Keratinocyte (primary cell): ENCODE measurements around the gene BCL2. TPM values are rescaled to one million over a fixed set of nuclear protein-coding genes. Genes with fewer than 3 reads are reported as not detected.

Experiments used
- DNase-seq: peaks from one replicate; pipeline ENCODE4 v3.0.0-alpha.2; 2011; ENCODE audit warnings: low read depth, missing footprints, low spot score
- FAIRE-seq: peaks from 2 replicates; lab custom pipeline; 2011; peaks lifted over from hg19 to GRCh38; lab: Jason Lieb, UNC
- H2AFZ ChIP-seq: 2 replicates; pipeline ENCODE4 v1.6.0; 2012; ENCODE audit warnings: low read length, control low read depth, inconsistent platforms; ENCODE audit not compliant: control insufficient read depth
- H3K27ac ChIP-seq: 2 replicates; pipeline ENCODE4 v1.5.1; 2011; ENCODE audit warnings: low read length; ENCODE audit not compliant: control insufficient read depth, insufficient read depth
- H3K27me3 ChIP-seq: 3 replicates; pipeline ENCODE4 v1.6.0; 2011; ENCODE audit warnings: low read length; ENCODE audit not compliant: control insufficient read depth, insufficient read depth; ENCODE audit errors: extremely low read depth
- H3K36me3 ChIP-seq, 2 experiments: 2 replicates in 1 of 2; 3 replicates in 1 of 2; pipeline ENCODE4 v1.5.1; 2011; ENCODE audit warnings: low read length in 2 of 2, mild to moderate bottlenecking in 1 of 2; ENCODE audit not compliant: control insufficient read depth in 2 of 2, insufficient read depth in 2 of 2; ENCODE audit errors: extremely low read depth in 1 of 2
- H3K4me1 ChIP-seq: 3 replicates; pipeline ENCODE4 v1.5.1; 2011; ENCODE audit warnings: low read length; ENCODE audit not compliant: control insufficient read depth, insufficient read depth; ENCODE audit errors: extremely low read depth
- H3K4me2 ChIP-seq: 3 replicates; pipeline ENCODE4 v1.6.0; 2011; ENCODE audit warnings: low read depth, low read length; ENCODE audit not compliant: control insufficient read depth, insufficient read depth; ENCODE audit errors: extremely low read depth
- H3K4me3 ChIP-seq, 3 experiments: fragments of 200-600 bp in 1 of 3; sonication (generic) in 1 of 3; 2 replicates in 2 of 3; 3 replicates in 1 of 3; pipeline ENCODE4 v1.5.1; 2011 to 2016; ENCODE audit warnings: low read length in 3 of 3, mild to moderate bottlenecking in 3 of 3, control low read depth in 2 of 3, inconsistent platforms in 1 of 3, low read depth in 1 of 3, mixed read lengths in 1 of 3, mixed run types in 1 of 3, moderate library complexity in 1 of 3; ENCODE audit not compliant: control insufficient read depth in 2 of 3, insufficient read depth in 2 of 3; ENCODE audit errors: extremely low read depth in 1 of 3
- H3K79me2 ChIP-seq: 2 replicates; pipeline ENCODE4 v1.6.0; 2012; ENCODE audit warnings: low read length; ENCODE audit not compliant: control insufficient read depth, insufficient read depth
- H3K9ac ChIP-seq: 3 replicates; pipeline ENCODE4 v1.6.0; 2011; ENCODE audit warnings: low read length; ENCODE audit not compliant: control insufficient read depth, insufficient read depth; ENCODE audit errors: extremely low read depth
- H3K9me1 ChIP-seq: 3 replicates; pipeline ENCODE4 v1.6.0; 2011; ENCODE audit warnings: low read length; ENCODE audit not compliant: control insufficient read depth, insufficient read depth; ENCODE audit errors: extremely low read depth
- H3K9me3 ChIP-seq: 2 replicates; pipeline ENCODE4 v1.5.1; 2012; ENCODE audit warnings: low read depth, low read length; ENCODE audit not compliant: control insufficient read depth
- H4K20me1 ChIP-seq: 3 replicates; pipeline ENCODE4 v1.6.0; 2011; ENCODE audit warnings: low read length; ENCODE audit not compliant: control insufficient read depth, insufficient read depth; ENCODE audit errors: extremely low read depth
- EZH2 ChIP-seq: IDR thresholded peaks from one replicate; pipeline ENCODE4 v1.6.1; 2012; ENCODE audit warnings: inconsistent platforms, mild to moderate bottlenecking, low read length, moderate library complexity
- dilution Hi-C: fragments of 300-500 bp; cut with MboI; formaldehyde crosslinking; loops from one replicate; pipeline ENCODE4 v1.7.0; 2020; ENCODE audit warnings: low sequenced_read_pairs; ENCODE audit not compliant: extremely low pct_ligation_motif_present
- polyA plus RNA-seq, 5 experiments: library from polyadenylated mRNA; depleted of rRNA in 3 of 5; stranded (reverse) in 3 of 5; stranded (forward) in 1 of 5; unstranded in 1 of 5; fragments of >200 nt; gene quantifications; 1 replicate in 1 of 5; 2 replicates in 3 of 5; 3 replicates in 1 of 5; pipeline versions ENCODE4 v1.2.1 to v1.2.3, GENCODE V29; 2011 to 2012; ENCODE audit warnings: missing spikeins in 2 of 5, low read depth in 1 of 5, low replicate concordance in 1 of 5
- TF ChIP-seq, protein P1 (sequence below), 3 experiments: IDR thresholded peaks in 1 of 3; conservative IDR thresholded peaks in 1 of 3; optimal IDR thresholded peaks in 1 of 3; 2 replicates in 2 of 3; 3 replicates in 1 of 3; pipeline versions ENCODE3 to v1.5.1; 2011; ENCODE audit warnings: low read length in 3 of 3, mild to moderate bottlenecking in 3 of 3, moderate library complexity in 2 of 3, control low read depth in 1 of 3, inconsistent platforms in 1 of 3; ENCODE audit not compliant: insufficient read depth in 2 of 3; ENCODE audit errors: extremely low read depth in 1 of 3

BCL2 gene
- polyA plus RNA-seq, 1 donor (not counting 4 experiments of a cell fraction or from before 2014, with no cell fraction given), result 0.30 TPM

DNA sequence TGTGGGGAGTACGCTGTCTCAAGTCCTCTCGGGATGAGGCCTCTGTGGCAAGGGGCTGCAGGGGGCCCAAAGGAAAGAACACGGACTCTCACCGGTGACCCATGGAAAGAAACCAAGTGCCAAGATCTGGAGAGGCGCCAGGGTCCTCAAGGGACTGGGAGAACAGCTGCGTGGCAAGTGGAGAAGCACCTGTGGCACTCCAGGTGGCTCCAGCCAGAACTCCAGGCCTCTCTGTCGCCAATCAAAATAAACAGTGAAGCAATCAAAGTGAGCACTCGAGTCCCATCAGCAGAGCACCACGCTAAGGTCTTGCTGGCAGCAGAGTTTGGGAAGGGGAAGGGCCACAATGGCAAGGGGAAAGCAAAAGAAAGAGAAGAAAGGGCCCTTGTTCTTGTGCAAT is 54.7 kb downstream of the BCL2 start:
- H3K4me1 ChIP-seq, result peaks cover 6% of the 10 kb centered on the region
- H3K27me3 ChIP-seq, result peaks cover 3% of the 10 kb centered on the region

DNA sequence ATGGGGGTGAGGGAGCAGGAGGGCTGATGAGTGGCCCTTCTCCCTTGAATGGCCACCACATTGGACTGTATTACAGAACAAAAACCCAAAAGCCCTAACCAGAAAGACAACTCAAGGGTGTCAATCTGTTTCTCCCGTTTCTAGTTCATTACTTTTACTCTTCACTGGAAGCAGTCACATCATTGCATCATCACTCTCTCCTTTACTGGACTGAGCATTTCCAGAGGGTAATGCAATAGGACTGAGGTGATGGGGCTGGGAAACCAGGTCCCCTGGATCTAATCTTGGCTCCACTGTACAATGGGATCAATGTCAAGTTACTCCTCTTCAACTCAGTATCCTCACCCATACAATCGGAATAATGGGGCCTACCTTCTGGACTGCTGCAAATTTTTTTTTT is 56.1 kb downstream of the BCL2 start:
- Histone ChIP-seq H3K9me1 (no peaks in the 10 kb centered on the region), H3K9ac (no peak overlapping the region), H3K27me3 (peaks cover 3% of the 10 kb centered on the region), H3K4me3 (no peak overlapping the region), H3K4me2 (no peak overlapping the region), H4K20me1 (no peaks in the 10 kb centered on the region), H3K36me3 (no peaks in the 10 kb centered on the region), H3K4me1 (peaks cover 14% of the 10 kb centered on the region), H3K27ac (no peak overlapping the region), H3K79me2 (no peaks in the 10 kb centered on the region), H3K9me3 (no peaks in the 10 kb centered on the region), H2AFZ (no peak overlapping the region)
- TF ChIP-seq, protein P1, sequence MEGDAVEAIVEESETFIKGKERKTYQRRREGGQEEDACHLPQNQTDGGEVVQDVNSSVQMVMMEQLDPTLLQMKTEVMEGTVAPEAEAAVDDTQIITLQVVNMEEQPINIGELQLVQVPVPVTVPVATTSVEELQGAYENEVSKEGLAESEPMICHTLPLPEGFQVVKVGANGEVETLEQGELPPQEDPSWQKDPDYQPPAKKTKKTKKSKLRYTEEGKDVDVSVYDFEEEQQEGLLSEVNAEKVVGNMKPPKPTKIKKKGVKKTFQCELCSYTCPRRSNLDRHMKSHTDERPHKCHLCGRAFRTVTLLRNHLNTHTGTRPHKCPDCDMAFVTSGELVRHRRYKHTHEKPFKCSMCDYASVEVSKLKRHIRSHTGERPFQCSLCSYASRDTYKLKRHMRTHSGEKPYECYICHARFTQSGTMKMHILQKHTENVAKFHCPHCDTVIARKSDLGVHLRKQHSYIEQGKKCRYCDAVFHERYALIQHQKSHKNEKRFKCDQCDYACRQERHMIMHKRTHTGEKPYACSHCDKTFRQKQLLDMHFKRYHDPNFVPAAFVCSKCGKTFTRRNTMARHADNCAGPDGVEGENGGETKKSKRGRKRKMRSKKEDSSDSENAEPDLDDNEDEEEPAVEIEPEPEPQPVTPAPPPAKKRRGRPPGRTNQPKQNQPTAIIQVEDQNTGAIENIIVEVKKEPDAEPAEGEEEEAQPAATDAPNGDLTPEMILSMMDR (optimal IDR thresholded peaks at IDR 0.05 in 1 of 3, IDR thresholded peaks at IDR 0.05 in 1 of 3, conservative IDR thresholded peaks at IDR 0.05 in 1 of 3; ENCODE audit: extremely low read depth in 1 of 3, insufficient read depth in 2 of 3, low read length in 3 of 3), result no peak
- TF ChIP-seq EZH2, result no peak
- no peak for DNase-seq
- dilution Hi-C loops, result no loop called here
- FAIRE-seq, result no peak

More for the DNA sequence above, 54.7 kb downstream of the BCL2 start:
- Histone ChIP-seq H3K9me3 (no peaks in the 10 kb centered on the region), H2AFZ (no peak overlapping the region), H3K36me3 (no peaks in the 10 kb centered on the region), H3K9ac (no peak overlapping the region), H3K27ac (no peak overlapping the region), H3K4me3 (no peak overlapping the region), H3K9me1 (no peaks in the 10 kb centered on the region), H3K4me2 (no peak overlapping the region), H3K79me2 (no peaks in the 10 kb centered on the region), H4K20me1 (no peaks in the 10 kb centered on the region)
- DNase-seq (no peak), FAIRE-seq (no peak)
- dilution Hi-C loops, result no loop called here
- TF ChIP-seq EZH2, result no peak
- TF ChIP-seq, protein P1 (optimal IDR thresholded peaks at IDR 0.05 in 1 of 3, IDR thresholded peaks at IDR 0.05 in 1 of 3, conservative IDR thresholded peaks at IDR 0.05 in 1 of 3; ENCODE audit: extremely low read depth in 1 of 3, insufficient read depth in 2 of 3, low read length in 3 of 3), result no peak
